Astrocyte (in vitro differentiated cells and primary cell): ENCODE results near the gene ROMO1. TPM values are rescaled to one million over a fixed set of nuclear protein-coding genes. Genes with fewer than 3 reads are reported as not detected.

Experiments
- DNase-seq: peaks from one replicate; pipeline ENCODE4 v3.0.0-alpha.2; 2010; ENCODE audit warnings: low read depth
- FAIRE-seq: peaks from 2 replicates; lab custom pipeline; 2011; peaks lifted over from hg19 to GRCh38; lab: Jason Lieb, UNC
- H2AFZ ChIP-seq: 2 replicates; pipeline ENCODE4 v1.6.0; 2012; ENCODE audit warnings: low read depth, low read length, inconsistent platforms
- H3K27ac ChIP-seq: 2 replicates; pipeline ENCODE4 v1.5.1; 2011; ENCODE audit warnings: low read depth, low read length, inconsistent platforms
- H3K27me3 ChIP-seq: 2 replicates; pipeline ENCODE4 v1.6.0; 2011; ENCODE audit warnings: low read length, inconsistent platforms; ENCODE audit not compliant: insufficient read depth
- H3K36me3 ChIP-seq: 2 replicates; pipeline ENCODE4 v1.5.1; 2011; ENCODE audit warnings: low read length, inconsistent platforms; ENCODE audit not compliant: insufficient read depth
- H3K4me1 ChIP-seq: 2 replicates; pipeline ENCODE4 v1.5.1; 2011; ENCODE audit warnings: low read length, inconsistent platforms; ENCODE audit not compliant: insufficient read depth
- H3K4me2 ChIP-seq: 2 replicates; pipeline ENCODE4 v1.6.0; 2012; ENCODE audit warnings: low read length, inconsistent platforms
- H3K4me3 ChIP-seq: 2 replicates; pipeline ENCODE4 v1.5.1; 2011; ENCODE audit warnings: low read depth, mild to moderate bottlenecking, low read length, inconsistent platforms; ENCODE audit not compliant: insufficient read depth
- H3K79me2 ChIP-seq: 2 replicates; pipeline ENCODE4 v1.6.0; 2012; ENCODE audit warnings: mild to moderate bottlenecking, low read length, inconsistent platforms; ENCODE audit not compliant: insufficient read depth
- H3K9ac ChIP-seq: 2 replicates; pipeline ENCODE4 v1.6.0; 2012; ENCODE audit warnings: mild to moderate bottlenecking, low read length, inconsistent platforms
- H3K9me3 ChIP-seq: 2 replicates; pipeline ENCODE4 v1.5.1; 2012; ENCODE audit warnings: low read depth, mild to moderate bottlenecking, low read length, inconsistent platforms; ENCODE audit not compliant: insufficient read depth
- H4K20me1 ChIP-seq: 2 replicates; pipeline ENCODE4 v1.6.0; 2012; ENCODE audit warnings: low read length, inconsistent platforms; ENCODE audit not compliant: insufficient read depth
- H3K27ac Mint-ChIP-seq: one replicate; pipeline ENCODE4 v1.8.0; 2021; ENCODE audit warnings: mild to moderate bottlenecking, mixed read lengths; ENCODE audit not compliant: unreplicated experiment
- H3K27me3 Mint-ChIP-seq: one replicate; pipeline ENCODE4 v1.8.0; 2021; ENCODE audit warnings: low read depth, mixed read lengths; ENCODE audit not compliant: unreplicated experiment
- H3K36me3 Mint-ChIP-seq: one replicate; pipeline ENCODE4 v1.8.0; 2021; ENCODE audit warnings: low read depth, mixed read lengths; ENCODE audit not compliant: unreplicated experiment
- H3K4me1 Mint-ChIP-seq: one replicate; pipeline ENCODE4 v1.8.0; 2021; ENCODE audit warnings: low read depth, mixed read lengths; ENCODE audit not compliant: unreplicated experiment
- H3K4me3 Mint-ChIP-seq: one replicate; pipeline ENCODE4 v1.8.0; 2021; ENCODE audit warnings: mild to moderate bottlenecking, moderate library complexity, mixed read lengths; ENCODE audit not compliant: unreplicated experiment
- H3K9me3 Mint-ChIP-seq: one replicate; pipeline ENCODE4 v1.8.0; 2021; ENCODE audit warnings: mild to moderate bottlenecking, mixed read lengths; ENCODE audit not compliant: unreplicated experiment
- CTCF ChIP-seq: IDR thresholded peaks from 2 replicates; pipeline ENCODE4 v1.5.1; 2011; ENCODE audit warnings: low read depth, mild to moderate bottlenecking, inconsistent platforms, low read length, moderate library complexity; ENCODE audit not compliant: insufficient read depth
- EZH2 ChIP-seq: IDR thresholded peaks from 2 replicates; pipeline ENCODE4 v1.6.1; 2012; ENCODE audit warnings: mild to moderate bottlenecking, low read length, inconsistent platforms; ENCODE audit not compliant: insufficient read depth
- total RNA-seq: library from RNA; stranded (reverse); gene quantifications from 2 replicates; pipeline ENCODE4 v1.2.1, GENCODE V29; 2021

ROMO1 gene
- total RNA-seq, 1 donor from 2014 or later: 201 TPM

- DNase-seq: no peak
- H3K27ac Mint-ChIP-seq: no peak overlapping the region
- TF ChIP-seq EZH2 (no peak), CTCF (no peak)
Observed at GRCh38 chr20:35651958-35652357, 47.2 kb upstream of the ROMO1 start.

GRCh38 chr20:35652641-35653429 lies 46.4 kb upstream of the ROMO1 start:
- peaks cover 21% of the 10 kb centered on the region for H3K36me3 ChIP-seq
- H3K9me3 Mint-ChIP-seq: no peaks in the 10 kb centered on the region
- FAIRE-seq: no peak
- H3K4me3 ChIP-seq: no peak overlapping the region
- H3K9ac ChIP-seq: no peak overlapping the region
- peaks cover 7% of the 10 kb centered on the region for H3K4me1 Mint-ChIP-seq
- no peak overlapping the region for H3K4me2 ChIP-seq
- H3K27ac Mint-ChIP-seq: no peak overlapping the region
- no peaks in the 10 kb centered on the region for H3K27me3 ChIP-seq
- H3K27ac ChIP-seq: no peak overlapping the region
- no peaks in the 10 kb centered on the region for H3K9me3 ChIP-seq
- TF ChIP-seq EZH2 (no peak), CTCF (no peak)
- no peak overlapping the region for H2AFZ ChIP-seq
- H3K36me3 Mint-ChIP-seq: peaks cover 2% of the 10 kb centered on the region
- H3K27me3 Mint-ChIP-seq: no peaks in the 10 kb centered on the region
- H4K20me1 ChIP-seq: peaks cover 97% of the 10 kb centered on the region
- H3K79me2 ChIP-seq: peaks cover 100% of the 10 kb centered on the region
- H3K4me3 Mint-ChIP-seq: no peak overlapping the region
- DNase-seq: no peak
- no peaks in the 10 kb centered on the region for H3K4me1 ChIP-seq

More at GRCh38 chr20:35651958-35652357, 47.2 kb upstream of the ROMO1 start:
- no peak overlapping the region for H3K27ac ChIP-seq
- no peak overlapping the region for H2AFZ ChIP-seq
- no peak overlapping the region for H3K4me2 ChIP-seq
- H3K4me3 Mint-ChIP-seq: no peak overlapping the region
- H3K27me3 Mint-ChIP-seq: no peaks in the 10 kb centered on the region
- H3K9me3 ChIP-seq: no peaks in the 10 kb centered on the region
- peaks cover 5% of the 10 kb centered on the region for H3K4me1 Mint-ChIP-seq
- no peak for FAIRE-seq
- no peaks in the 10 kb centered on the region for H3K27me3 ChIP-seq
- no peaks in the 10 kb centered on the region for H3K9me3 Mint-ChIP-seq
- H3K4me1 ChIP-seq: no peaks in the 10 kb centered on the region
- H3K9ac ChIP-seq: no peak overlapping the region
- H4K20me1 ChIP-seq: peaks cover 95% of the 10 kb centered on the region
- H3K36me3 Mint-ChIP-seq: peaks cover 2% of the 10 kb centered on the region
- H3K36me3 ChIP-seq: peaks cover 21% of the 10 kb centered on the region
- peaks cover 98% of the 10 kb centered on the region for H3K79me2 ChIP-seq
- no peak overlapping the region for H3K4me3 ChIP-seq

GRCh38 chr20:35653430-35653734 lies 45.8 kb upstream of the ROMO1 start:
- H4K20me1 ChIP-seq: peaks cover 97% of the 10 kb centered on the region
- Mint-ChIP-seq H3K36me3 (peaks cover 2% of the 10 kb centered on the region), H3K4me1 (peaks cover 4% of the 10 kb centered on the region), H3K4me3 (no peak overlapping the region), H3K27ac (no peak overlapping the region), H3K9me3 (no peaks in the 10 kb centered on the region), H3K27me3 (no peaks in the 10 kb centered on the region)
- FAIRE-seq (no peak), DNase-seq (no peak)
- H3K27ac ChIP-seq: no peak overlapping the region
- TF ChIP-seq CTCF: no peak
- TF ChIP-seq EZH2: no peak
- no peak overlapping the region for H3K4me3 ChIP-seq
- H3K79me2 ChIP-seq: peaks cover 100% of the 10 kb centered on the region
- H3K9ac ChIP-seq: no peak overlapping the region
- no peaks in the 10 kb centered on the region for H3K27me3 ChIP-seq
- no peaks in the 10 kb centered on the region for H3K9me3 ChIP-seq
- peaks cover 21% of the 10 kb centered on the region for H3K36me3 ChIP-seq
- no peak overlapping the region for H3K4me2 ChIP-seq
- no peaks in the 10 kb centered on the region for H3K4me1 ChIP-seq
- H2AFZ ChIP-seq: no peak overlapping the region
